Measurements from ENCODE around the gene HOXA2.

HOXA2 gene

GRCh38 chr7:27051451-27051850 is 51.0 kb downstream of the HOXA2 start:
- no peak overlapping the region for H3K4me3 ChIP-seq (ENCODE audit: low read length)
- DNase-seq (ENCODE audit: low read depth, low spot score): no peak

All from Jurkat, Clone E6-1 (cell line).